IMR-90 (cell line): Measurements from ENCODE around the gene KLHL12. TPM values are rescaled to one million over a fixed set of nuclear protein-coding genes. Genes with fewer than 3 reads are reported as not detected.

Experiments
- ATAC-seq: fragments of 200-7000 bp; cut with Tn5 transposase; 2 replicates; pipeline ENCODE4 v1.9.1; 2020; ENCODE audit warnings: low read depth, mild to moderate bottlenecking, moderate library complexity
- BruUV-seq: library from RNA; stranded (reverse); fragments of 400-500 nt; replicated peaks from 2 replicates; lab custom pipeline; 2021; lab: Mats Ljungman, UMichigan
- CTCF ChIA-PET: fragments of 300-600 bp; formaldehyde crosslinking; extraction: SDS; loops from one replicate; lab custom pipeline; 2021; ENCODE audit warnings: antibody characterized with exemption; lab: Yijun Ruan, JAX
- POLR2A ChIA-PET: fragments of 300-600 bp; sonication (Branson Sonifier 250); formaldehyde crosslinking; loops from one replicate; lab custom pipeline; 2022; ENCODE audit warnings: antibody characterized with exemption; ENCODE audit not compliant: unreplicated experiment; lab: Charles Lee
- DNase-seq: peaks from one replicate; pipeline ENCODE4 v3.0.0; 2013
- H2AFZ ChIP-seq: replicated peaks from 2 replicates; pipeline ENCODE3; 2013; ENCODE audit warnings: low read length, mild to moderate bottlenecking; ENCODE audit not compliant: poor library complexity
- H2AK5ac ChIP-seq: 2 replicates; pipeline ENCODE4 v1.6.1; 2013; ENCODE audit warnings: low read depth, low read length, inconsistent platforms
- H2AK9ac ChIP-seq: replicated peaks from 2 replicates; pipeline ENCODE3; 2013; ENCODE audit warnings: mild to moderate bottlenecking, low read depth, low read length, moderate library complexity; ENCODE audit not compliant: poor library complexity
- H2BK120ac ChIP-seq: 2 replicates; pipeline ENCODE4 v1.6.1; 2013; ENCODE audit warnings: low read depth, low read length, inconsistent platforms
- H2BK15ac ChIP-seq: 3 replicates; pipeline ENCODE4 v1.6.1; 2013; ENCODE audit warnings: low read depth, low read length, inconsistent platforms
- H2BK20ac ChIP-seq: 2 replicates; pipeline ENCODE4 v1.6.1; 2013; ENCODE audit warnings: low read depth, mild to moderate bottlenecking, inconsistent platforms, low read length, moderate library complexity
- H2BK5ac ChIP-seq: 2 replicates; pipeline ENCODE4 v1.6.1; 2013; ENCODE audit warnings: mild to moderate bottlenecking, low read depth, low read length, inconsistent platforms; ENCODE audit not compliant: poor library complexity, severe bottlenecking
- H3K14ac ChIP-seq: replicated peaks from 2 replicates; pipeline ENCODE4 v1.6.1; 2013; ENCODE audit warnings: low read depth, low read length, inconsistent platforms
- H3K18ac ChIP-seq: 2 replicates; pipeline ENCODE4 v1.6.1; 2013; ENCODE audit warnings: low read depth, low read length, control low read depth
- H3K23ac ChIP-seq: 2 replicates; pipeline ENCODE4 v1.6.1; 2013; ENCODE audit warnings: low read depth, low read length, inconsistent platforms
- H3K27ac ChIP-seq: 2 replicates; pipeline ENCODE4 v1.5.1; 2013; ENCODE audit warnings: mild to moderate bottlenecking, control low read depth, low read length; ENCODE audit not compliant: insufficient read depth
- H3K27me3 ChIP-seq: 2 replicates; pipeline ENCODE4 v1.6.1; 2013; ENCODE audit warnings: low read length; ENCODE audit not compliant: control insufficient read depth, insufficient read depth
- H3K36me3 ChIP-seq: 2 replicates; pipeline ENCODE4 v1.6.1; 2013; ENCODE audit warnings: low read length, mixed read lengths; ENCODE audit not compliant: control insufficient read depth, insufficient read depth
- H3K4ac ChIP-seq: 2 replicates; pipeline ENCODE4 v1.6.1; 2013; ENCODE audit warnings: low read depth, low read length, inconsistent platforms
- H3K4me1 ChIP-seq: 2 replicates; pipeline ENCODE4 v1.6.1; 2013; ENCODE audit warnings: low read length, mixed read lengths; ENCODE audit not compliant: control insufficient read depth, insufficient read depth
- H3K4me2 ChIP-seq: 2 replicates; pipeline ENCODE4 v1.6.1; 2013; ENCODE audit warnings: low read depth, mild to moderate bottlenecking, control low read depth, low read length, moderate library complexity
- H3K4me3 ChIP-seq: 2 replicates; pipeline ENCODE4 v1.5.1; 2013; ENCODE audit warnings: low read depth, mild to moderate bottlenecking, control low read depth, low read length, moderate library complexity; ENCODE audit not compliant: insufficient read depth
- H3K56ac ChIP-seq: 2 replicates; pipeline ENCODE4 v1.6.1; 2013; ENCODE audit warnings: low read length, inconsistent platforms; ENCODE audit not compliant: insufficient read depth; ENCODE audit errors: extremely low read depth
- H3K79me1 ChIP-seq, 2 experiments: 2 replicates each; pipeline ENCODE4 v1.6.1; 2013; ENCODE audit warnings: low read length in 2 of 2, inconsistent platforms in 1 of 2, low read depth in 1 of 2
- H3K9ac ChIP-seq: 2 replicates; pipeline ENCODE4 v1.6.1; 2013; ENCODE audit warnings: low read depth, low read length, control low read depth
- H3K9me1 ChIP-seq: 2 replicates; pipeline ENCODE4 v1.6.1; 2013; ENCODE audit warnings: low read length, inconsistent platforms; ENCODE audit not compliant: insufficient read depth
- H3K9me3 ChIP-seq: 2 replicates; pipeline ENCODE4 v1.6.1; 2013; ENCODE audit warnings: low read length; ENCODE audit not compliant: control insufficient read depth, insufficient read depth
- H4K20me1 ChIP-seq: 2 replicates; pipeline ENCODE4 v1.6.1; 2013; ENCODE audit warnings: low read length, inconsistent platforms; ENCODE audit not compliant: insufficient read depth
- H4K5ac ChIP-seq: 2 replicates; pipeline ENCODE4 v1.6.1; 2013; ENCODE audit warnings: mild to moderate bottlenecking, low read depth, low read length, control low read depth
- H4K8ac ChIP-seq, 2 experiments: 2 replicates each; pipeline ENCODE4 v1.6.1; 2013; ENCODE audit warnings: low read depth in 2 of 2, low read length in 2 of 2, control low read depth in 1 of 2, inconsistent platforms in 1 of 2
- H4K91ac ChIP-seq: 2 replicates; pipeline ENCODE4 v1.6.1; 2013; ENCODE audit warnings: low read depth, low read length, inconsistent platforms; ENCODE audit not compliant: insufficient read depth
- BHLHE40 ChIP-seq: fragments of 150-350 bp; IDR thresholded peaks from 2 replicates; pipeline ENCODE4 v1.6.1; 2016; ENCODE audit warnings: mild to moderate bottlenecking, low read depth, low read length
- CEBPB ChIP-seq: IDR thresholded peaks from 2 replicates; pipeline ENCODE4 v1.6.1; 2012; ENCODE audit warnings: low read depth, low read length, improper control_type of control experiment
- CHD1 ChIP-seq: IDR thresholded peaks from 2 replicates; pipeline ENCODE4 v1.6.1; 2012; ENCODE audit warnings: low read depth, low read length, improper control_type of control experiment
- CTCF ChIP-seq: conservative IDR thresholded peaks from 2 replicates; pipeline ENCODE4 v1.5.1; 2012; ENCODE audit warnings: mild to moderate bottlenecking, low read depth, low read length, improper control_type of control experiment
- ELK1 ChIP-seq: fragments of 150-350 bp; IDR thresholded peaks from 2 replicates; pipeline ENCODE4 v1.6.1; 2016; ENCODE audit warnings: low read depth, mild to moderate bottlenecking, low read length, moderate library complexity, borderline replicate concordance
- FOS ChIP-seq: fragments of 150-350 bp; IDR thresholded peaks from 2 replicates; pipeline ENCODE4 v1.6.1; 2016; ENCODE audit warnings: low read depth, low read length
- MAFK ChIP-seq: IDR thresholded peaks from 2 replicates; pipeline ENCODE4 v1.6.1; 2012; ENCODE audit warnings: low read depth, low read length, improper control_type of control experiment
- MAZ ChIP-seq: IDR thresholded peaks from 2 replicates; pipeline ENCODE4 v1.6.1; 2012; ENCODE audit warnings: low read depth, mild to moderate bottlenecking, low read length, improper control_type of control experiment, moderate library complexity, borderline replicate concordance
- MXI1 ChIP-seq: IDR thresholded peaks from 2 replicates; pipeline ENCODE4 v1.6.1; 2012; ENCODE audit warnings: low read depth, mild to moderate bottlenecking, low read length, moderate library complexity, borderline replicate concordance
- NFE2L2 ChIP-seq: fragments of 150-350 bp; IDR thresholded peaks from 2 replicates; pipeline ENCODE4 v1.6.1; 2016; ENCODE audit warnings: low read depth, mild to moderate bottlenecking, low read length
- POLR2A ChIP-seq: IDR thresholded peaks from 2 replicates; pipeline ENCODE4 v1.6.1; 2012; ENCODE audit warnings: mild to moderate bottlenecking, low read depth, low read length
- RAD21 ChIP-seq: IDR thresholded peaks from 2 replicates; pipeline ENCODE4 v1.6.1; 2012; ENCODE audit warnings: low read length, improper control_type of control experiment
- RCOR1 ChIP-seq: IDR thresholded peaks from 2 replicates; pipeline ENCODE4 v1.6.1; 2012; ENCODE audit warnings: mild to moderate bottlenecking, low read length, improper control_type of control experiment; ENCODE audit not compliant: insufficient replicate concordance
- RFX5 ChIP-seq: IDR thresholded peaks from 2 replicates; pipeline ENCODE4 v1.8.0; 2012; ENCODE audit warnings: low read depth, mild to moderate bottlenecking, low read length, moderate library complexity
- SMC3 ChIP-seq: fragments of 150-350 bp; IDR thresholded peaks from 2 replicates; pipeline ENCODE4 v1.6.1; 2016; ENCODE audit warnings: low read depth, mild to moderate bottlenecking, antibody characterized with exemption, low read length, moderate library complexity
- USF2 ChIP-seq: fragments of 150-350 bp; IDR thresholded peaks from 2 replicates; pipeline ENCODE4 v1.6.1; 2017; ENCODE audit warnings: mild to moderate bottlenecking, antibody characterized with exemption, low read length, low read depth
- WGBS, 2 experiments: methylation state at CpG; one replicate each; pipeline versions ENCODE4 v1.1.5 to v1.1.7; 2013; ENCODE audit warnings: missing lambda C conversion rate in 2 of 2; ENCODE audit not compliant: insufficient read length in 1 of 2; ENCODE audit errors: extremely low coverage in 2 of 2; 5-methylcytosine and 5-hydroxymethylcytosine counted together
- dilution Hi-C: fragments of 300-500 bp; cut with HindIII; formaldehyde crosslinking; loops from one replicate; pipeline ENCODE4 v1.14.3; 2018; ENCODE audit warnings: low sequenced_read_pairs; ENCODE audit not compliant: unreplicated experiment
- in situ Hi-C: fragments of 300-500 bp; cut with MboI; formaldehyde crosslinking; loops from 3 replicates; pipeline ENCODE4 v1.14.3; 2019; ENCODE audit warnings: low sequenced_read_pairs, inconsistent platforms, mixed read lengths
- intact Hi-C: fragments of 100-400 bp; cut with micrococcal nuclease; formaldehyde crosslinking; loops from 2 replicates; pipeline ENCODE4 v1.10.0; 2022
- polyA plus RNA-seq, 3 experiments: library from polyadenylated mRNA; depleted of rRNA; stranded (reverse); fragments of >200 nt; gene quantifications; 2 replicates each; pipeline ENCODE4 v1.2.3, GENCODE V29; 2012; ENCODE audit warnings: low replicate concordance in 1 of 3
- total RNA-seq: library from RNA; depleted of rRNA; stranded (reverse); fragments of >200 nt; gene quantifications from 2 replicates; pipeline ENCODE4 v1.2.3, GENCODE V29; 2012

Gene KLHL12
- total and polyA plus RNA-seq, 2 of the 4 experiments (the other 2 are of a cell fraction), result 17.2 to 38.4 TPM

GRCh38 chr1:202935844-202936243 is 8.8 kb upstream of the KLHL12 start:
- Histone ChIP-seq H2BK120ac (no peak overlapping the region), H2AFZ (no peak overlapping the region), H3K9me3 (no peaks in the 10 kb centered on the region), H3K4ac (no peak overlapping the region), H3K79me1 (no peaks in the 10 kb centered on the region), H3K23ac (no peak overlapping the region), H3K27me3 (no peaks in the 10 kb centered on the region), H4K91ac (no peak overlapping the region), H2BK15ac (no peak overlapping the region), H4K8ac (no peak overlapping the region), H3K9ac (no peak overlapping the region), H2AK9ac (no peak overlapping the region), H3K4me3 (no peak overlapping the region), H3K56ac (no peak overlapping the region), H3K4me1 (no peaks in the 10 kb centered on the region), H3K4me2 (no peak overlapping the region), H3K14ac (no peak overlapping the region), H3K9me1 (no peaks in the 10 kb centered on the region), H2BK20ac (no peak overlapping the region), H4K5ac (no peak overlapping the region), H2BK5ac (no peak overlapping the region), H2AK5ac (no peak overlapping the region), H3K36me3 (peaks cover 5% of the 10 kb centered on the region; the same call in 1 of the 2 replicates), H3K18ac (no peak overlapping the region), H4K20me1 (no peaks in the 10 kb centered on the region), H3K27ac (no peak overlapping the region)
- ChIA-PET POLR2A (no interaction called here), CTCF (no interaction called here)
- dilution Hi-C loops (no loop called here), in situ Hi-C loops (no loop called here), intact Hi-C loops (no loop called here)
- TF ChIP-seq ELK1, result no peak
- no peak for TF ChIP-seq MAFK
- no peak for TF ChIP-seq USF2
- TF ChIP-seq NFE2L2, result no peak
- no peak for TF ChIP-seq CTCF
- no peak for TF ChIP-seq POLR2A
- no peak for TF ChIP-seq MAZ
- TF ChIP-seq RAD21, result no peak
- no peak for TF ChIP-seq CHD1
- no peak for TF ChIP-seq FOS
- TF ChIP-seq RFX5, result no peak
- no peak for TF ChIP-seq BHLHE40
- no peak for TF ChIP-seq SMC3
- no peak for TF ChIP-seq CEBPB
- no peak for TF ChIP-seq RCOR1
- no peak for TF ChIP-seq MXI1
- ATAC-seq (no peak), DNase-seq (no peak)
- no TSS peak for BruUV-seq
- no CpG with 5 or more reads among the region's 3 CpGs for WGBS, 2 experiments
